Thoracic aorta (tissue), 2 donors: ENCODE data around the gene ARHGAP6. TPM values are rescaled to one million over a fixed set of nuclear protein-coding genes. Genes with fewer than 3 reads are reported as not detected.

Experiments used
- ATAC-seq: fragments of 150-250 bp; one replicate; pipeline ENCODE4 v1.8.0; 2017; ENCODE audit warnings: low read depth; ENCODE audit not compliant: insufficient number of reproducible peaks, low FRiP score
- DNase-seq: peaks from one replicate; pipeline ENCODE4 v3.0.0-alpha.2; 2020; ENCODE audit warnings: low spot score
- H3K27ac ChIP-seq, 2 donors: fragments of 200-600 bp; sonication (generic); 1 replicate in 1 of 2; 2 replicates in 1 of 2; pipeline ENCODE4 v1.5.1; 2016; ENCODE audit warnings: mild to moderate bottlenecking in 2 of 2, moderate library complexity in 2 of 2
- H3K27me3 ChIP-seq: fragments of 200-600 bp; sonication (generic); replicated peaks from 2 replicates; pipeline ENCODE4 v1.6.0; 2016; ENCODE audit warnings: mild to moderate bottlenecking; ENCODE audit not compliant: insufficient read depth
- H3K36me3 ChIP-seq: fragments of 200-600 bp; sonication (generic); one replicate; pipeline ENCODE4 v1.5.1; 2016
- H3K4me1 ChIP-seq, 2 donors: fragments of 200-600 bp; sonication (generic); 1 replicate in 1 of 2; 2 replicates in 1 of 2; pipeline versions ENCODE4 v1.5.1 to v1.6.0; 2016; ENCODE audit warnings: low read depth in 2 of 2, mild to moderate bottlenecking in 1 of 2; ENCODE audit not compliant: control insufficient read depth in 1 of 2
- H3K4me3 ChIP-seq: fragments of 200-600 bp; sonication (generic); 2 replicates; pipeline ENCODE4 v1.5.1; 2016; ENCODE audit warnings: mild to moderate bottlenecking
- H3K9me3 ChIP-seq: fragments of 200-600 bp; sonication (generic); 2 replicates; pipeline ENCODE4 v1.5.1; 2016
- CTCF ChIP-seq: fragments of 200-600 bp; sonication (generic); IDR thresholded peaks from one replicate; pipeline ENCODE4 v1.5.1; 2019; ENCODE audit warnings: antibody characterized with exemption
- total RNA-seq, 2 donors: library from RNA; depleted of rRNA; stranded (reverse); fragments of >200 nt; gene quantifications; one replicate each; pipeline versions ENCODE4 v1.1.0 to v1.2.3, GENCODE V29; 2016

Gene ARHGAP6
- total RNA-seq, 2 donors from 2014 or later, result 14.6 to 22.3 TPM

DNA sequence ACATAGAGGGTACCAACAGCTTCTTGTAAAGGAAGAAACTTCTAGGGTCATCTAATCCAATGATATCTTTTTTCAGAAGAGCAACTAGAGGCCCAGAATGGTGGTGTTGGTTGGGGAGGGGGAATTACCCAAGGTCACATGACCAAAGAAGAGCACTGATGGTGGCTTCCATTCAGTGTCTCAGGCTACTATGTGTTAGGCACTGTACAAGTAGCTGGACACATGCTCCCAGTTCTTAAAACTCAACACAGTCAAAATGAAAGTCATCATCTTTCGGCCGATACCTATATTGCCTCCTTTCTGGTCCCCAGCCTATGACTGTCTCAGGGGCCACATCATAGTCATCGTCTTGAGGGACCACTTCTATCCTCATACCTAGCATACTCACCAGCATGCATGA, 88.1 kb downstream of the ARHGAP6 start:
- Histone ChIP-seq H3K9me3 (no peaks in the 10 kb centered on the region), H3K27me3 (no peaks in the 10 kb centered on the region), H3K36me3 (no peaks in the 10 kb centered on the region), H3K4me3 (no peak overlapping the region), H3K27ac (no peak overlapping the region), H3K4me1 (peaks cover 0 to 10% of the 10 kb centered on the region in 2 donors)
- ATAC-seq (no peak), DNase-seq (no peak)
- TF ChIP-seq CTCF, result no peak

- DNase-seq (no peak), ATAC-seq (no peak)
- Histone ChIP-seq H3K9me3 (no peaks in the 10 kb centered on the region), H3K4me1 (peaks cover 0 to 7% of the 10 kb centered on the region in 2 donors), H3K4me3 (no peak overlapping the region), H3K27ac (no peak overlapping the region), H3K27me3 (no peaks in the 10 kb centered on the region), H3K36me3 (no peaks in the 10 kb centered on the region)
- TF ChIP-seq CTCF, result no peak
These were observed 90.4 kb downstream of the ARHGAP6 start for GRCh38 chrX:11575332-11575731.

DNA sequence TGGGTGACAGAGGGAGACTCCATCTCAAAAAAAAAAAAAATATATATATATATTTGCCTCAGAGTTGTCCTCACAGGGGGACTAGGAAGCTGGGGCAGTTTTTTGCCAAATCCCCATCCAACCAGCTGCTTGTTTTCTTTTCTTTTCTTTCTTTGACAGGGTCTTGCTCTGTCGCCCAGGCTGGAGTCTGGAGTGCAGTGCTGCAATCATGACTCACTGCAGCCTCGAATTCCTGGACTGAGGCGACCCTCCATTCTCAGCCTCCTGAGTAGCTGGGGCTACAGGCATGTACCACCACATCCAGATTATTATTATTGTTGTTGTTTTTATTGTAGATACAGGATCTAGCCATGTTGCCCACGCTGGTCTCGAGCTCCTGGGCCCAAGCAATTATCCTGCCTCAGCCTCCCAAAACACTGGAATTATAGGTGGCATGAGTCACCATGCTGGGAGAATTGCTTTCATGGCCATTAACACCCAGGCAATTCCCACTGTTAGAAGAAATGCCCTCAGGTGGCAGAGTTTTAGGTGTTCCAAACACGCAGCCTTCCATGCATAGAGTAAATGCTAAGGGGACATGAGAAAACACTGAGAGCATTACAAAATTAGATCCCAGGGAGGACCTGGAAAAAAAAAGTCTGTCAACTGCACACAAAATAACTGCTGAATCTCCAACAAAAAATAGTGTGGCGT, 98.0 kb downstream of the ARHGAP6 start:
- no peaks in the 10 kb centered on the region for H3K27me3 ChIP-seq
- H3K27ac ChIP-seq, result no peak overlapping the region
- no peak overlapping the region for H3K4me3 ChIP-seq
- no peaks in the 10 kb centered on the region for H3K9me3 ChIP-seq
- H3K36me3 ChIP-seq, result no peaks in the 10 kb centered on the region
- H3K4me1 ChIP-seq, result peaks cover 4 to 11% of the 10 kb centered on the region in 2 donors
- no peak for TF ChIP-seq CTCF
- no peak for DNase-seq
- no peak for ATAC-seq

GRCh38 chrX:11566789-11567188, 98.9 kb downstream of the ARHGAP6 start:
- ATAC-seq, result no peak
- Histone ChIP-seq H3K27me3 (no peaks in the 10 kb centered on the region), H3K9me3 (no peaks in the 10 kb centered on the region), H3K4me1 (peaks cover 4 to 11% of the 10 kb centered on the region in 2 donors), H3K27ac (no peak overlapping the region), H3K36me3 (no peaks in the 10 kb centered on the region), H3K4me3 (no peak overlapping the region)
- no peak for TF ChIP-seq CTCF
- DNase-seq, result no peak

DNA sequence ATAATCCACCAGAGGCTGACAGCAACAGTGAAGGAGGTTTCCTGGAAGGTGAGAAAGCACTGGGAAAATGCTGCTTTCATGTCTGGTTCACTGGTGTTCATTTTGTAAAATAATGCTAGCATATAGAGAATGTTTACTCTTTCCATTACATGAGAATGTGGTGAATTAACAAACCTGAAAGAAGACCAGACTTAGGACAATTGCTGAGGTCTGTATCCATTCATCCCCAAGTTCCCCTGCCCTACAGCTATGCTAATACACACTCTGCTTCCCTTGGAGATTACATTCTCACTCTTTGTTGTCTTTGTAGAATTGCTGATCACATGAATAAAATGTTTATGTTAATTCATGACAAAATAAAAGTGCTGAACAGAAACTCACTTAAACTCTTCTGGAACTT, 99.5 kb downstream of the ARHGAP6 start:
- no peak for TF ChIP-seq CTCF
- no peak for DNase-seq
- Histone ChIP-seq H3K27me3 (no peaks in the 10 kb centered on the region), H3K4me1 (peaks cover 4 to 11% of the 10 kb centered on the region in 2 donors), H3K9me3 (no peaks in the 10 kb centered on the region), H3K36me3 (no peaks in the 10 kb centered on the region), H3K4me3 (no peak overlapping the region), H3K27ac (no peak overlapping the region)
- no peak for ATAC-seq
